GM18498 (cell line): ENCODE data around the gene NEK2.
"Not testable (repeated sequence)": the region's sequence is repeated elsewhere in the genome, so short reads cannot be mapped to it uniquely, and the experiment has no call there.

ENCODE experiments used
- ATAC-seq: cut with Tn5 transposase; IDR thresholded peaks from one replicate; pipeline ENCODE4 v1.9.1; 2021; ENCODE audit warnings: mild to moderate bottlenecking, moderate library complexity; ENCODE audit not compliant: unreplicated experiment

The NEK2 gene

DNA sequence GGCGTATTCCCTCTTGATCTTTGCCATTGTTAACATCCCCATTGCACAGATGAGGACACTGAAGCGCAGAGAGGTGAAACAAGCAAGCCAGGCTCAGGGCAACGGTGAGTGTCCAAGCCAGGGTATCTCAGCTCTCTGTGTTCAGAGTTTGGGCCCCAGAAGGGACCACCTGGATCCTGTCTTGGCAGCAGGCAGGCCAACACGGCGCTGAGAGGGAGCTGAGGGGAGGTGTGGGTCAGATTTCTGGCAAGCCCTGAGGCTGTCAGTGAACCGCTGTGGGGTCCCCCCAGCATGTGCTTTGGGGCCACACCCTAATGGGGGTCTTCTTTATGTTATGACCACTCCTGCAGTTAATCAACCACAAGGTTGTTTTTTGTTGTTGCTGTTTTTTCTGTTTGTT, 23.1 kb downstream of the NEK2 start:
- ATAC-seq, result no peak

DNA sequence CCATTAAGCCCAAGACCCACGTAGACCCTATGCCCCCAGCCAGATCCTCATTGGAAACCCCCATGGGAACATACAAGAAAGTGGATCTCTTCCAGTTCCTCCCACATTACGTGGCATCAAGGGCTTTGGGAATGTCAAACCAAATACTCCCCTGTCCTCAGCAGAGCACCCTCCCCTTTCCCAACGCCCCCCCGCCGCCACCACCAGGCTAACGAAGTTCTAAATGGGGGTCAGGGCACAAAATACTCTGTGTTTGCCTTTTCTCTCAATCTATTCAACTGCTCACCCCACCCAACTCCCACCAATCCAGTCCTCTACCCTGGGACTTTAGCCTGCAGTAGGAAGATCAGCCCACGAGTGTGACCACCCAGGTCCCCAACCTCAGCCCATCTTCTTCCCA, 24.5 kb downstream of the NEK2 start:
- no peak for ATAC-seq

DNA sequence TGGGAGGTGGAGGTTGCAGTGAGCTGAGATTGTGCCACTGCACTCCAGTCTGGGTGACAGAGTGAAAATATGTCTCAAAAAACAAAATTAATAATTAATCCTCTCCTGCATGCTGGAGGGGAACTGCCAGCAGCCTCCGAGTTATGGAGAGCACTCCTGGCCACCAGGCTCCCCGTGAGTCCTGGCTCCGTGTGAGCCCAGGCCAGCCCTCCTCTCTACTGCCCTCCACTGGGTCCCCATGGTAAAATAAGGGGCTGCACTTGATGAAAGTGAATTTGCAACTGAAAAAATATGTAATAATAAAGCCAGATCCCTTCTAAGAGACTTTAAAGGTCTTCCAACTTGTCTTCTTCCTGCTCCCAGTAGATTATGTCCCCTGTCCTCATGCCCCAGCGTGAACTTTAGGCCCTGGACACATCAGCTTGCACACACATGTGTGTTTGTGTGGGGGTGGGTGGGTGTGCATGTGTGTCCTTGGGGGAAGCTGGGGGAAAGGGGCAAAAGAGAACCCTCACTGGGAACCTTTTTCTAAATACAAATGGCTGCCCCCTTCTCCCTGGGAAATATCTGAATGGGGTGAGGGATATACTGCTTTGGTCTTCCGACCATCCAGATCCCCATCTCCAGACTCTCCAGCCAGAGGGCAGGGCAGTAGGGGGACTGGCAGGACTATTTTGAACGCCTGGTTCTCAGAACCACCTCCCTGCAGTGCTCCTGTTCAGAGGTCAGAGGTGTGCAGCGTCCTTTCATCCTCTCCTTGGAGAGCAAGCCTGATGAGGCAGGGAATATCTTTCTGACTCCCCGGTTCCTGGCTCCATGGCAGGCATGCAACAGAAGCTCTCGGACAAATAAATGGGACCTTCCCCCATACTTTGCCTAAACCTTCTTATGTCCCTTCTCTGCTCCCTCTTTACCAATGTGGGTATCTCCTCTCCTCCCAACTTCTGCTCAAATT, 26.2 kb downstream of the NEK2 start:
- ATAC-seq, result peak; percentile 87

DNA sequence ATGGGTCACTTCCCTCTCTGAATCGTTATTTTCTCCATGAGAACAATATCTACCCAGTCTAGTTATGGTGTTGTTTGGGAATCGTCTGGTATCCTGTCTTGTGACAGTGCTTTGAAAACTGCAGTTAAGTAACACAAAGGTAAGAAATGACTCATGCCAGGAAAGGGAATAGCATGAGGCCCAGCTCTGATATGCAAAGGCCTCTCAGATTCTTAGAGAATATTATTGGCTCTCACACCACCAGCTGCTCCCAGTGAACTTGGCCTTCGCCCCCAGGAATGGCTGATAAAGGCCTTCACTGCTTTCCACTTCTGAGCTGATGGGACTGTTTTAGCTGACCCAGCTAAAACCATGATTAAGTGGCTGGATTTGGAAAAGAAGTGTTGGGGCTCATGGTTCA, 27.1 kb downstream of the NEK2 start:
- ATAC-seq, result no peak

DNA sequence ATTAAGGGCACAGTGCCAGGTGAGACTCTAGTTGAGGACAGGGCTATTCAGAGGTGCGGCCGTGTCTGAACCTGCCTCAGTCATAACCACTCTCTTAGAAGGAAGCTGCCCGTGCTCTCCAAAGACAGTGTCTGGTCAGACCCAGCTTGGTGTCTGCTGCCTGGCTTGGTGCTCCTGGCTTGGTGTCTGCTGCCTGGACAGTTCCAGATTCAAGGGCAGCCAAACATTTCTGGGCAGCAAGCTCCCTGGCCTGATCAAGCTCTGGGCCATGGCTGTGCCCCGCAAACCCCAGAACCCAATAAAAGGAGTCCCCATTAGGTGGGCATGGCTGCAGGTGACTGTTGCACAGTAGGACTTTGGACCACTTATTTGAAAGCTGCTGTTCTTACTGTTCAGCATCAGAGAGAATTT, 27.7 kb downstream of the NEK2 start:
- no peak for ATAC-seq

DNA sequence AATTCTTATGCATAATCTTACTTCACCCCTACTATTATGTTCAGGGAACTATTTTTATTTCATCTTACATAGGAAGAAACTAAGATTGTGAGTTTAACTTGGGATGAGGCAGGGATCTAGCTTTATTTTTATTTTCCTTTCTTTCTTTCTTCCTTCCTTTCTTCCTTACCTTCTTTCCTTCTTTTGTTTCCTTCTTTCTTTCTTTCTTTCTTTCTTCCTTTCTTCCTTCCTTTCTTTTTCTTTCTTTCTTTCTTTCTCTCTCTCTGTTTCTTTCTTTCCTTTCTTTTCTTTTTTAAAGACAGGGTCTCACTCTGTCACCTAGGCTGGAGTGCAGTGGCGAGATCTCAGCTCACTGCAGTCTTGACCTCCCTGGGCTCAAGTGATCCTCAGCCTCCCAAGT, 28.9 kb downstream of the NEK2 start:
- no peak for ATAC-seq

DNA sequence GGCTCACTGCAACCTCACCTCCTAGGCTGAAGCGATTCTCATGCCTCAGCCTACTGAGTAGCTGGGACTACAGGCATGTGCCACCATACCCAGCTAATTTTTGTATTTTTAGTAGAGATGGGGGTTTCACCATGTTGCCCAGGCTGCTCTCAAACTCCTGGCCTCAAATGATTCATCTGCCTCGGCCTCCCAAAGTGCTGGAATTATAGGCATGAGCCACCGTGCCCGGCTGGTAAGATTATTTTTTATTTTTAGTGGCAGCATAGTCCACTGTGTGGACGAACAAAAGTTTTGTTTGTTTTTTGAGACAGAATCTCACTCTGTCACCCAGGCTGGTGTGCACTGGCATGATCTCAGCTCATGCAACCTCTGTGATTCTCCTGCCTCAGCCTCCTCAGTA, 29.8 kb downstream of the NEK2 start:
- ATAC-seq, result not testable (repeated sequence)

DNA sequence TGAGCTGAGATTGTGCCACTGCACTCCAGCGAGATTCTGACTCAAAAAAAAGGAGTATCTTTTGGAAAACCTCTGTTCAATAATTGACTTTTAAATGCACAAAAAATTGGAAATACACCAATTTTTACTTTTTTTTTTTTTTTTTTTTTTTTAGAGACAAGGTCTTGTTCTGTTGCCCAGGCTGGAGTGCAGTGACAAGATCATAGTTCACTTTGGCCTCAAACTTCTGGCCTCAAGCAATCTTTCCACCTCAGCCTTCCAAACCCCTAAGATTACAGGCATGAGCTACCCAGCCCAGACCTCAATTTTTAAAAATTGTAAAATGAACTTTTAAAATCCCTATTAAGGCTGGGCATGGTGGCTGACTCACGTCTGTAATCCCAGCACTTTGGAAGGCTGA, 30.8 kb downstream of the NEK2 start:
- no peak for ATAC-seq

DNA sequence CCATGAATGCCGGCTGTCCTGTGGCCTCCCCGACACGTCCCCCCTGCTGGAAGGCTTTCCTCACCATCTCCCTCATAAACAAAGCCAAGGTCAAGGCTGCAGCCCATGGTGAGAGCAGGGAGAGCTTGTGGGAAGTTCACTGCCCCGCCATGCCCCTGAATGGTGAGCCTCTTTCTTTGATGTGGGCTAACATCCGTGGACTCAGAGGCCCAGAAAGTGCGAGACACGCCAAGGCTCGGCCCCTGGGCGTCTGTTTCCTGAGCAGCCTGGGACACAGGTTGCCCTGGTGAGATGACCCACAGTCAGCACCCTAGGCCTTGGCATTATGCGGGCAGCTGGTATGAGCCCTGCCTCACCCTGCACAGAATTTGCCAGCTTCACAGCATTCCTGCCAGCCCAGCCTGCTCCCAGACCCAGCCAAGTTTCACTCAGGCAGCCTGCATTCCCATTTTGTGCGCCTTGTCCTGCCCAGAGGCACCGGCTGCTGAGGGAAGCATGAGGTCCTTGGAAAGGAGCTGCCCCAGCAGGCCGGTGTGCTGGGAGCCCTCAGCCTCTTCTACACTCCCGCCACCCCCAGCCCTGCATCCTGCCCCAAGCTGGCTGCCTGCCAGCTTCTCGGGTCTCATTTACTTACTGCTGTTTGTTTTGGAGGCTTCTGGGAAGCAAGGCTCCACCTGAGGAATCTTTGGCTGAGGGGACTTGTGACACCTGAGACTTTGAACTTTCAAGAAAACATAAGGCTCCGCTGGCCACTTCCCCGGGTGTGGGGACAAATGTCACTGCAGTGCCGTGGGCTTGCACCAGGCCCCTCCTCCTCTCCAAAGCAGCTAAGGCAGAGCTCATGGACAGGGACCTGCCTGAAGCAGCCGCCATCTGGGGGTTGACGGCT, 31.9 kb downstream of the NEK2 start:
- ATAC-seq, result no peak

DNA sequence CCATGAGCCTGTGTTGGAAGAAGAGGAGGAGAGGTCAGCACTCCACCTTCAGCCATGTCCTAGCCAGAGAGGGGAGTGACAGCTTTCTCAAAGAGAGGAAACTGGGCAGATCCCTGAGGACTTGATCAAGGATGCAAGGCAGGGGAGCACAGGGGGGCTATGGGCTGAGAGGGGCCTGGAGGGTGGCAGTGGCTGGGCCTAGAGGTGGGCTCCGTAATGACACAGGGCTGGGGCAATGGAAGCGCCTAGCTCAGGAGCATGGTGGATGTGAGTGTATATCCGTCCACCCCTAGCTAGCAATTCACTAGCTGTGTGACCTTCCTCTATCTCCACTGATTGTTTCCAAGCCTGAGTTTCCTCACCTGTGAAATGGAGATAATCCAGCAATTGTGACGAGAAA, 32.6 kb downstream of the NEK2 start:
- no peak for ATAC-seq

DNA sequence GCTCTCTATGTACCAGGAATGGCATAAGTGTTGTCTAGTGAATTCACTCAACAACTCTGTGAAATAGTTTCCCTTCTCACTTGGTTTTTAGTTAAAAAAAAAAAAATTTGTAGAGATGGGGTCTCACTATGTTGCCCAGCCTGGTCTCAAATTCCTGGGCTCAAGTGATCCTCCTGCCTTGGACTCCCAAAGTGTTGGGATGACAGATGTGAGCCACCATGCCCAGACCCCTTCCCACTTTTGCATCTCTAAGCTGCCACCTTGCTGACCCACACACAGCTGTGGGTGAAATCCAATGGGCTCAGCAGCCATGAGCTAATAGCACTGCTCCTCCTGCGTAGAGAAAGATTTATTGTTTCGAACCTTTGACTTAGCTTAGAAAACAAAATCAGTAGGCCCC, 33.5 kb downstream of the NEK2 start:
- ATAC-seq, result no peak

DNA sequence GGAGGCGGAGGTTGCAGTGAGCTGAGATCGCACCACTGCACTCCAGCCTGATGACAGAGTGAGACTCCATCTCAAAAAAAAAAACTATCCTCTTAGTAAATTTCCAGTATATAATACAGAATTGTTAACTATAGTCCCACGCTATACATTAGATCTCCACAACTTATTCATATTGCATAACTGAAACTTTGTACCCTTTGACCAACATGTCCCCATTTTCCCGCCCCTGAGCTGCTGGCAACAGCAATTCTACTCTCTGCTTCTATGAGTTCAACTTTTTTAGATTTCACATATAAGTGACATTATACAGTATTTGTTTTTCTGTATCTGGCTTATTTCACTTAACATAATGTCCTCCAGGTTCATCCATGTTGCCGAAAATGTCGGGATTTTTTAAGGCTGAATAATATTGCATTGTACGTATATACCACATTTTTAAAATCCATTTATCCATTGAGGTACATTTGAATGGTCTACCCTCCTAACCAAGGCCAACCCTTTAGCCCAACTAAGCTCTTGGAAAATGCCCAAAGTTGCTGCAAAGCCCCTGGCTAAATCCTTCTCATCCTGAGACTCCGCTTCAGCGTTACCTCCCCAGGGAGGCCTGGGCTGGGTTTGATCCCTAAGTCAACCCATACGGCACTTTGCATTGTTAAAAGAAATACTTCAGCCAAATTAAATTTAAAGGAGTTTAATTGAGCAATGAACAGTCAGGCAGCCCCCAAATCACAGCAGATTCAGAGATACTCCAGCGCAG, 34.2 kb downstream of the NEK2 start:
- no peak for ATAC-seq

DNA sequence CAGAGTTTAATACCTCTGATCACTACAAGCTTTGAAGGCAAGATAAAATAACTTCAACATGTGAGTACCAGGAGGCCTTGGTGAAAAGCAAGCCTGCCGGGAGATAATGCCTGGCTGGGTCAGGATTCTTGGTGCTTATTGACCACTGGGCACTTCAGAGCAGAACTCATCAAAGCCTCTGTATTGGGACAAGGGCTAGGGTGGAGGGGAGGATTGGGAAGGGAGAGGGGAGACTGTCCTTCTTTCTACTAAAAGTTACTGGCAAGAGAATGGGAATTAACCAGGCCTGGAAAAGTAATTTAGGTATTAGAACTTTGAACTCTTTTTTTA, 35.2 kb downstream of the NEK2 start:
- no peak for ATAC-seq

DNA sequence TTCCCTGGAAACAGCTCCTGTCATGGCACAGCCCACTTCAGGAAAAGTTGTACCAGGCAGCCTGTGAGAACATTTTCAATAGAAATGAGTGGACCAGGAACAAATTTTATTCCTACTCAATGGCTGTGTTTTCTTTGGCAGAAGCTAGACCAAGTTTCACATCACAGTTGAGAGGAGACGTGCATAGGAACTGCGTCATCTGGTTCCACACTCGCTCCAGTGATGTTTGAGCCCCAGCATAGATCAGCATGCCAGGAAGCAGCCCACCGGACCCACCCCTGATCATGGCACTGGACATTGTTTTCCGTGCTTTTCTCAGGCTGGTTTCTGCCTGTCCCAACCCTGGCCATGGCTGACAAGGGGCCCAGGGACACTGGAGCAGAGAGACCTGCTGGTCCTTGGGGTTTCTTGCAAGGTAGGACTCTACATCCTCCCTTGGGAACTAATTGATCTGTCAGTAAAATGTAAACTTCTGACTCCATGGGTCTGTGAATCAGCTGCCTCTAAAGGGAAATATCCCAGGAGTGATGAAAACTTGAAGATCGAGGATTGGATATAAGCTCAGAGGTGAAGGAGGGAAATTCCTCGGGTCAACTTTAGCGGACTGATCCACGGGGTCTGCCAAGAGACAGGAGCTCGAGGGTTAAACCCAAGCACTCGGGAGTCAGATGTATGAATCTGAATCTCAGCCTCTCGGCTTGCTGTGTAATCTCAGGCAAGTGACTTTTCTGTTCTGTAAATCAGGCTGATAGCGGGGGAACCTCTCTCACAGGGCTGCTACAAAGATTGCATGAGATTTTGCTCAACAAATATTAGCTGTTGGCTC, 35.7 kb downstream of the NEK2 start:
- ATAC-seq, result no peak

DNA sequence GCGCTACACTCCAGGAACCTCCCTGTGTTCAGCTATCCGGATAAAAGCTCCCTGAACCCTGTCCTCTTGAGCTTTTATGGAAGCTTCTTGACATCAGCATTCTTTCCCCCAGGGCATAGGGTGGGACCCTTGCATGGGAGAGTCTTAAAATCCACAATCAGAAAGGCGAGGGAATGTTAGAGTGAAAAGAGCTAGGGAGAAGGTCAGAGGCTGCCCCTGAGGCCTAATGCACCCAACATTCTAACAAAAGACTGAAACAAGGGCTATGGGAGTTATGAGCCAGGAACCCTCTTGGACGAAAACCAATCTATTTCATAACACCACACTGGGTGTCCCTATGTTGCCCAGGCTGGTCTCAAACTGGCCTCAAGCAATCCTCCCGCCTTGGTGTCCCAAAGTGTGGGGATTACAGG, 36.7 kb downstream of the NEK2 start:
- ATAC-seq, result no peak

DNA sequence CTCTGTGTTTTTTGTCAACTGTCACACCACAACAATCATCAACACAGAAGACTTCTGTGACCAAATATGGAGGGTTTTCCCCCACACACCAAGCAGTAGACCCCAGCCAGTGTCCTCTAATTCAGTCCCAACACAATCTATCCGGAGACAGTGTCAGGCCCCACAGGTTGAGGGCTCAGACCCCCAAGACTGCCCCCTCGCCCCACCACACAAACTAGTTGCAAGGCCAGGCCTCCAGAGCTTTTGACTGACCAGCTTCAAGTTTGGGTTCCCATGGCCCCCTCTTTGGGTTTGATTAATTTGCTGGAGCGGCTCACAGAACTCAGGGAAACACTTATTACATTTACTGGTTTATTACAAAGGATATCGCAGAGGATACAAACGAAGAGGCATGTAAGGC, 37.2 kb downstream of the NEK2 start:
- no peak for ATAC-seq

DNA sequence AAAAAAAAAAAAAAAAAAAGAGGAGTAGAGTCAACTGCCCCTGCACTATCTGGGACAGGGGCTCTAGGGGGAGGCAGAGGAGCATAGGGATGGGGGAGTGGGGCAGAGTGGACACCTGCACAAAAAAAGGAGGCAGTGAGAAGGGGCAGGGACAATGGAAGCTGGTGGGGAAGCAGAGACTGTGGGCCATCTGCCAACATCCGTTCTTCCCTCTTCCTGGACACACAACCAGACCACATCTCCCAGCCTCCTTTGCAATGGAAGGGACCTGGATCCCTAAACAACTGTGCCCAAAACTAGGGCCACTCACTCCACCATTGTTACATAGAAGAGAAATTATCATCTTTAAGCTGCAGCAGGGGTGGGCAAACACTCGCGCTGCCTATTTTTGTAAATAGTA, 38.4 kb downstream of the NEK2 start:
- no peak for ATAC-seq

DNA sequence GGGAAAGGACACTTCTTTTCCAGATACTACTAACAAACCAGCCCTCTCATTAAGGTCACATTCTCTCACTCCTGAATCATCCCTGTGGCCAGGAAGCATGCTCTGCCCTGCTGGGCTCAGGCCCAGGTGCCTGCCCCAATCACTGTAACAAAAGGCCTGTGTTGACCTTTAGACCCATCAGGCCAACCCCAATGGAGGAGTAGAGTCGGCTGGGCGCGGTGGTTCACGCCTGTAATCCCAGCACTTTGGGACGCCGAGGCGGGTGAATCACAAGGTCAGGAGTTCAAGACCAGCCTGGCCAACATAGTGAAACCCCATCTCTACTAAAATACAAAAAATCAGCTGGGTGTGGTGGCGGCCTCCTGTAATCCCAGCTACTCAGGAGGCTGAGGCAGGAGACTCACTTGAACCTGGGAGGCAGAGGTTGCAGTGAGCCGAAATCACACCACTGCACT, 38.8 kb downstream of the NEK2 start:
- not testable (repeated sequence) for ATAC-seq

DNA sequence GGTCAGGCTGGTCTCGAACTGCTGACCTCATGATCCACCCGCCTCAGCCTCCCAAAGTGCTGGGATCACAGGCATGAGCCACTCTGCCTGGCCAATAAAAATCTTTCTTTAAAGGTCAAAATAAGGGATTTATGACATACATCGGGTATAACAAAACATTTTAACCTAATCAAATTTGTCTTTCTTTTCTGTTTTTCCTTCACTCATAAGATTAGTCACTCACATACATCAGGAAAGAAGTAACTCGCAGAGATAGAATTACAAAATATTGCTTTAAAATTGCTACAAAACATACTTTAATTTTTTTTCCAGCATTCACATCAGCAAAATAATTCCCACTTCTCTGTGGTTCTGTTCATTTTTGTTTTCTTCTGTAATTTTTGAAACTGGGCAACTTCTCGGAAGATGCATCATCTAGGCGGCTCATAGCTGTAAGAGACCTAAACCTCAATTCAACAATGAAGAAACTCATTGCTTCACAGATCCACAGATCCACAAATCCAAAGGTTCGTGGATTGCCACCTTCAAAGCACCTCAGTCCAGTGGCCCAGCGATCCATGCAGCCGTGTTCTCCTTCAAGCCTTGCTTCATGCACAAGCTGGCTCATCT, 39.7 kb downstream of the NEK2 start:
- no peak for ATAC-seq

DNA sequence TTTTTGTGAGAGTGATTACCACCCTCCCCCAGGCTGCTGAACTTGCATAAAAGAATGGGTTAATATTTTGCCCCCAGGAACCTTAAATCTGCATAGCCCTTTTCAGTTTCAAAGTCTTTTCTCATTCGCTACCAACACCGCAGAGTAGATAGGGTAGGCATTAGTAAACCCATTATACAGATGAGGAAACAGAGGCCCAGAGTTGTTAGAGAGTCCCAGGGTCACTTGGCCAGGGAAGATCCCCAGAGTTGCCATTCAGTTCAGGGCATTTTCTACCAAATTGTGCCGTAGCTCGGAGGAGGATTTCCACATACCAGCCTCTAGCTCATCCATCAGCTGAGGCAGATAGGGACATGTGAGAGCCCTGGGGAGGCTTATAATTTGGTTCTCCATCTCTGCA, 40.5 kb downstream of the NEK2 start:
- no peak for ATAC-seq
